ENCODE data around the gene PRRX1.

The PRRX1 gene

DNA sequence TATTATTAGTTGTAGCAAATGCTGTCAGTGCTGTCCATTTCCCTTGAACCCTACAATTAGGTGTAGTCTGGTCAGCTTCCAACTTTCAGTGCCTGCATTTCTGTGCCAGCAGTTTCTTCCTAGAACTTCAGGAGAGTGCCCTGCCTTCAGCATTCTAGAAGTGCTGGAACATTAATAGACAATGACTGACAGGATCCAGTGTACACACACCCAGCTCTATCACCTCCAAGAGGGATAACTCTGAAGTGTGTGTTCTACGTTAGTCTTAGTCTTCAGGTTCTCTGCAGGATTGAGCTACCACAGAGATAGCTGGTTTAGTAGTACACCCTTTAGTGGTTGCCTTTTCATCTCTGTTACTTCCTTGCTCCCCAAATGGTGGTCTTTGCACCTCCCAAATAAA lies 61.4 kb downstream of the PRRX1 start:
- DNase-seq, result no peak

DNA sequence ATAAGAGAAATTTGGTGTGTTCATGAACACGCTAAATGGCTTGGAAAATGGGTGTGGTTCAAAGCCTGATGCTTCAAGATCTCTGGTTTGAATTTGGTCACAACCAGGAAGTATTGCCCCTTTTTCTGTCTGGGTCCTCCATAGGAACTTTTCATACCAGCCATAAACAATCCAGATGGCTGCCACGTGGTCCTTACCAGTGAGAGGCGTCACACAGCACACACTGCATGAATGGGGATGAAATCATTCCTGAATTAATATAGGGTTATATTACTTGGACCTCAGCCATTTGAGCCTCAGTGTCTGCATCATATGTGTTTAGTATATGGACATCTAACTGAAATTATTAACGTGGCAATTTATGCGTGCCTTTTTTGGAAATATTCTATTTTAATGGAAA lies 64.0 kb downstream of the PRRX1 start:
- no peak for DNase-seq

- DNase-seq, result no peak
Measured at GRCh38 chr1:170729225-170730002, 65.5 kb downstream of the PRRX1 start.

- DNase-seq, result no peak
Measured at GRCh38 chr1:170730014-170730413, 66.1 kb downstream of the PRRX1 start.

- DNase-seq, result no peak
Measured at GRCh38 chr1:170730438-170730837, 66.5 kb downstream of the PRRX1 start.

DNA sequence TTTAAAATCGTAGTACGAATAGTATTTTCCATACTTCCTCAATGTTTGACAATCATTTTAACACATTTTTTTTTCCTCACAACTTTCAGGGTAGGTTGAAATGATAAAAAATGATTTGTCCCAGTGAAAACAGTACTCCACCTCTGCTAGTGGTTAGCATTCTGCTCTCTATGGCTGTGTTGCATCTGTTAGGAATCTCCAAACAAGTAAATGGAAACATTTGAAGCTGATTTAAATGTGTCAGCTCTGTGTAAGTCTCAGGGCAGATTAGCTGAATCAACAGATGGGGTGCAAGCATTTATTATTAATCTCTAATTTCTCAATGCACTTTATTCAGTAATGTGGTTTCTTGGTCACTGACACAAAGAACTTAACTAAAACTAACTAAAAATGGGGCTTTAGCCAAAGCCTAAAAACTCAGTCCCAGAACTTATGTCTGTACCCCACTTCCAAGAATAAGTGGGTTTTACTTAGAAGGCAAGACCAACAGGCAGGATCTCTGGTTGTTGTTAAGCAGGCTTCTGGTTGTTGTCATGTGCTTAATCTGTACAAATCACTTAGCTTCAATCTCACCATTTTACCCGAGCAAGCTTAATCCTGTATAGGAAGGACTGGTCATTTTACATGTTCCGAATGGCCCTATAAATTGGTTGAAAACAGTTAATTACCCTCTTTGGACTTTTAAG lies 67.8 kb downstream of the PRRX1 start:
- no peak for DNase-seq

- DNase-seq, result no peak
Measured at GRCh38 chr1:170732252-170732588, 68.3 kb downstream of the PRRX1 start.

DNA sequence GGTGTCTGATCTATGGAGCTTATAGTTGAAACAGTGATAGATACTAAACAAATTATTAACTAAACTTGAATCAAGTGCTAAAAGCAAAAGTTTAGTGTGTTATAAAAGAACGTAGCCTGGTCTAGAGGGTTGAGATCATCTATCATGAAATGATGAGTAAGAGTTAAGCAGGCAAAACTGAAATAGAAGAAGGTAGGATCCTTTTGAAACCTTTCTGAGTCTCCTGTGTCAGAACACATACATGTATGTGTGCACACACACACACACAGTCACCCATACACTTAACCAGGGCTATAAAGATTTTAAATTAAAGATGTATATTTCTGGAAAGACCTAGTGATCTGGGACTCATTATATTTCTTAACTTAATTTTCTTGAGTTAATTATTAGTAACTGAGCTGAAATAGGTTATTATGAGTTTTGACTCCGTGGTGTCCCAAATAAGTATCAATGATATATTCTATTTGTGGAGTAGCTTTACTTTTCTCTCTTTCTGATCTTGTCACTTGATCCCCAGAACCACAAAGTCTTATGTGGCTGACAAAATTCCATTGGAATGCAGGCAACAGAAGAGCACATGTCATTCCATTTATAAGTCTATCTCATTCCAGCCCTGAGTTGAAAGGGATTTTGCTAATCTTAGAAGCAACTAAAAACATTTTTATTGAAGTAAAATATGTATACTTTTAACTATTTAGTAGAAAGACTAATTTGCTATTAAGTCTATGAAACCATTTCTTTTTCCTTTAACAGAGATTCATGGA lies 70.7 kb downstream of the PRRX1 start:
- no peak for DNase-seq

- DNase-seq, result no peak
Measured at GRCh38 chr1:170735366-170736263, 71.7 kb downstream of the PRRX1 start.

DNA sequence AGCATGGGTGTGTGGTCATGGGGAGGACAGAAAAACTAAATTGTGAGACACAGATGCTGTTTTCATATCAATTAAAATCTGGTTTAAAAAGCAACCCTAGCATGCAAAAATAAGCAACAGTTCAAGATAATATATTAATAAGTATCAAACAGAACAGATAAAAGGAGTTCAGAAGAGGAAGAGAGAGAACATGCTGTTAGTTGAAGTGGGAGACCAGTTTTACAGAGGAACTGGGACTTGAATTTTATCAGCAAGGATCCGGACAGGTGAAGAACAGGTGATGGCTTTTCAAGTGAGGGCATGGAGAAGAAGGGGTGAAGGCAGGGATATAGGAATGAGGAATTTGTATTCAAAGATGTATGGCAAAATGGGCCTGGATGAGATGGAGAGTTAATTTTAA lies 75.9 kb downstream of the PRRX1 start:
- no peak for DNase-seq

DNA sequence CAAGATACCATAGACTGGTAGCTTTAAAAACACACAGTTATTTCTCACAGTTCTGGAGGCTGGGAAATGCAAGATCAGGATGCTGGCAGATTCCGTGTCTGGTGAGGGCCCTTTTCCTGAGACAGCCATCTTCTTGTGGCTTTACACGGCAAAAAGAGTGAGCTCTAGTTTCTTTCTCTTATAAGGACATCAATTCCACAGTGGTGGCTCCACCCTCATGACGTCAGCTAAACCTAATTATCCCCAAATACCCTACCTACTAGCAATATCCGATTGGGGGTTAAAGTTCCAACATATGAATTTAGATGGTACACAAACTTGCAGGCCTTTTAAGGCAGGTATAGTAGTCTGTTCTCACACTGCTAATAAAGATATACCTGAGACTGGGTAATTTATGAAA lies 77.7 kb downstream of the PRRX1 start:
- DNase-seq, result no peak

- DNase-seq, result no peak
Measured at GRCh38 chr1:170742600-170742999, 78.7 kb downstream of the PRRX1 start.

DNA sequence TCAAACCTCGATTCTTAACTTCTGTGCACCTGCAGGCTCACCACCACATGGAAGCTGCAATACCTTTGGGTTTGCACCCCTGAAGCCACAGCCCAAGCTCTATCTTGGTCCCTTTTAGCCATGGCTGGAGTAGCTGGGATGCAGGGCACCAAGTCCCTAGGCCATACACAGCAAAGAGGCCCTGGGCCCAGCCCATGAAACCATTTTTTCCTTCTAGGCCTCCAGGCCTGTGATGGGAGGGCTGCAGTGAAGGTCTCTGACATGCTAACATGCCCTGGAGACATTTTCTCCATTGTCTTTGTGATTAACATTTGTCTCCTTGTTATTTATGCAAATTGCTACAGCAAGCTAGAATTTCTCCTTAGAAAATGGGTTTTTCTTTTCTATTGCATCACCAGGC lies 79.2 kb downstream of the PRRX1 start:
- no peak for DNase-seq

DNA sequence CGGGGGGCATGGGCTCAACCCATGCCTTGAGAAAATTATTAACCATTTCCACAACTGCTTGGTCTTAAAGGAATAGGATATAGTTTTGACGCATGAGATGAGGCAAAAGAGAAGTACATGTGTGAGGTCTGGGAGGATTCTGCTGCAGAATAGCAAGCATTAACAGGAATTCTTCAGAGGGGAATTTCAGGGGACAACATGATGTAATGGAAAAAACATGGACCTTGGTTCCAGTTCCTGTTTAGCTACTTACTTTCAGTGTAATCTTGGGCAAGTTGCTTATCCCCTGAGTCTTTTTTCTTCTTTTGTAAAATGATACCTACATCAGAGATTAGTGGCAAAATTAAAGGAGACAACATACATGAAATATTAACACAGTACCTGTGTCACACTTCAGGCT lies 85.6 kb downstream of the PRRX1 start:
- no peak for DNase-seq

- no peak for DNase-seq
Measured at GRCh38 chr1:170749959-170750358, 86.0 kb downstream of the PRRX1 start.

GRCh38 chr1:170755795-170756194 lies 91.9 kb downstream of the PRRX1 start:
- DNase-seq, result no peak

- no peak for DNase-seq
Measured at GRCh38 chr1:170758992-170759391, 95.1 kb downstream of the PRRX1 start.

GRCh38 chr1:170765279-170765678 lies 101.3 kb downstream of the PRRX1 start:
- DNase-seq, result no peak

DNA sequence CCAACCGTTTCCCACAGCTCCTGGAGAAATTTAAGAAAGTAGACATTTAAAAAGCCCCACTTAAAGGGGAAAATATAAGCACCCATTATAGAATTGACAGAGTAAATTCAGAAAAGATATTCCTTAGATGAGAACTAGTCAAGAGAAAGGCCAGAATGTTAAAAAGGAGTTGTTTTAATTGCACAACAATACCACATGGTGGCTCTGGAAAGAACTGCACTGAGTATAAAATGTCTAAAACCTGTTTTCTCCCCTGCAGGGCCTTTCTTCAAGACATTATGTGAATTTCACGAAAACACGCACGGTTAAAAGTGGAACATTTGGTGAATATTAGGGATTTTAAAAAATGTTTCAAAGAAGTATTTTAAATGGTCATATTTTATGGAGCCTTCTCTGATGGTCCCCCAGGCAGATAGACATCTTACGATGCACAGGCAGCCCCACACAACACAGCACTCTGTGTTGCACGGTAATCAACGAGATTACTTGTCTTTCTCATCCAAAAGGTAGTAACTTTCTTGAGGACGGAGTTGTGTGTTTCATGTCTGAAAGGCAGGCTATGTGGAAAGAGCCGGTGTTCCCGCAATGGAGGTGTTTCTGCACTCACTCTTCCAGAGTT lies 101.9 kb downstream of the PRRX1 start:
- no peak for DNase-seq

DNA sequence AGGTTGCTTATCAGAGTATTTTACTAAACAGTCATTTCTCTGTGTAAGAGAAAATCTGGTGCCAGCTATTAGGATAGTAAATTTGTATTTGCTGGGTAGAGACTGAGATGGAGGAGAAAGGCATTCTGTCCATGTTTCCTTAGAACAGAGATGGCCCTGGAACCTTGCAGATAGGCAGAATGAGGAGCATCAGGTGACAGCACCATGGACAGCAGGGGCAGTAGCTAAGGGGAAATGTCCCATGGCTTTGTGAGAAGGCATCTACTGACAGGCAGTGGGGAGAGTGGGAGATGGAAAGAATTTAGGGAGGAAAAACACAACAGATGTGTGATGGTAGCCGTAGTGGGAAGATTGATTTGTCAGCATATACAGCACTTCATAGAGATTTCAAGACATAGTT lies 105.0 kb downstream of the PRRX1 start:
- no peak for DNase-seq

DNA sequence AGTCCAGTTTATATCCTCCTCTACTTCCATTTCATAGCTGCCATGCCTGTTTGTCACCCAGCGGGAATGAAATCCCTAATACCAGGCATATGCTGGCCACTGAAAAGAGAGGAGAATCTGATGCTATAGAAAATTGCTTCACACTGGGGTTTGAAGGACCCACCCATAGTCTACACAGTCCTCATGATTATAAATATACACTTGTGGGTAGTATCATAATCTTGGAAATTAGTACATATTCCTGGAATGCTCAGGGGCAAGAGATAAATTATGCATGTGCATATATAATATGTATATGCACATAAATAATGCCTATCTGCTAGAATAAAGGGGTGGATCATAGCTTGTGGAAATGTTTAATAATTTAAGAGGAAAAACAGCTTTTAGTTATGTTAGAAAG lies 105.8 kb downstream of the PRRX1 start:
- DNase-seq, result no peak

DNA sequence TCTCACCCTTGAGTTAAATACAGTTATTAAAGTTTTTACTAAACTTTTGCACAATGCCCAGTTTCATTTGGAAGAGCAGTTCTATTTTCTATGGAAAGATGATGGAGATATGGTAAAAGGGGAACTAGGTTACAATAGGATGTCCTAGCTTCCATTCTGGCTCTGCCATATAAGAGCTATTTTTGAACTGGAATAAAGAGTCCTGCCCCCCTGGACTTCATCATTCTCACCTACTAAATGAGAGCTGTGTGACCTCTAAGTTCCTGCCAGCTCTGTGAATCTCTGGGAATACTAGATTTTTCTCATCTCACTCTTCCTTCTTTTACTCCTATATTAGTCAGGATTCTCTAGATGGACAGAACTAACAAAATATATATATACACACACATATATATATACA lies 106.3 kb downstream of the PRRX1 start:
- DNase-seq, result no peak

DNA sequence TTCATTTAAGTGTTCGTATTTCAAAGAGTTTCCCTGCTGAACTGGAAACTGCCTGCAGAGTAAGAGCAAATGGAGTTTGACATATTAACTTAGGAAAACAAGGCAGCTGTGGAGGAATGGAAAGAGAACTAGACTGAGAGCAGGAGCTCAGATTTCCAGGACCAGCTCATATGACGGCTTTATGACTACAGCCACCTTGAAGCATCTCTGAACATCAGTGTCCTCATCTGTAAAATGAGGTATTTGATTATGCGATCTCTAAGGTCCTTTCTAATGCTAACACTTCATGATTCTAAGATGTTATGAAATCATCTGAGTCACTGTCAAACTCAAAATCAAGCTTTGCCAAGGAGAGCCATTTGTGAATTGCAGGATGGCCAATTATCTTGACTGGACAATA lies 112.3 kb downstream of the PRRX1 start:
- no peak for DNase-seq
